ENCODE data around the gene EPC1.

DNA sequence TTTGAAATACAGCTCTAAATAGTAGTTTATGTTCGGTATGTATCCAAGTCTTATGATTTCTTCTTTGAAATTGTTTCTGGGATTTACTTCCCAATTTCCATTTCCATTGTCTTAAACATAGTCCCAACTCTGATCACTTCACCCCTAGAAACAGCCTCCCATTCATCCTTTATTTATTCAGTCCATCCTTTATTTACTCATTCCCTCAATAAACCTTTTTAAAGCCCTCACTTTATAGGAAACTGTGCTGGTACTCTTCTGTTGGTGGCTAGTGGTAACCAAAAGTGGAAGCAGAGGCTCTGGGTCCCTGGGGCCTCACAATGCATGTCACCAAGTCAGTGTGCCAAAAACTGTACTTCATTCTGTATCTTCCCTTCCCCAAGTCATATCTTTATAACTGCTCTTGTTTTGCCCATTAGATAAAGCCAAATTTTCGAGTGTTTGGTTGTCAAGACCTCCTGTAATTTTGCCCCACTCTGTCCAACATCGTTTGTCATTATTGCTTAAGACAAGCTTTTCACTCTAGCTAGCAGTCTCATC lies 3.9 kb upstream of the EPC1 start:
- TF ChIP-seq, protein P1, sequence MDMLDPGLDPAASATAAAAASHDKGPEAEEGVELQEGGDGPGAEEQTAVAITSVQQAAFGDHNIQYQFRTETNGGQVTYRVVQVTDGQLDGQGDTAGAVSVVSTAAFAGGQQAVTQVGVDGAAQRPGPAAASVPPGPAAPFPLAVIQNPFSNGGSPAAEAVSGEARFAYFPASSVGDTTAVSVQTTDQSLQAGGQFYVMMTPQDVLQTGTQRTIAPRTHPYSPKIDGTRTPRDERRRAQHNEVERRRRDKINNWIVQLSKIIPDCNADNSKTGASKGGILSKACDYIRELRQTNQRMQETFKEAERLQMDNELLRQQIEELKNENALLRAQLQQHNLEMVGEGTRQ (IDR thresholded peaks at IDR 0.05; ENCODE audit: borderline replicate concordance, low read depth, low read length), result no peak
- TF ChIP-seq, protein P2, sequence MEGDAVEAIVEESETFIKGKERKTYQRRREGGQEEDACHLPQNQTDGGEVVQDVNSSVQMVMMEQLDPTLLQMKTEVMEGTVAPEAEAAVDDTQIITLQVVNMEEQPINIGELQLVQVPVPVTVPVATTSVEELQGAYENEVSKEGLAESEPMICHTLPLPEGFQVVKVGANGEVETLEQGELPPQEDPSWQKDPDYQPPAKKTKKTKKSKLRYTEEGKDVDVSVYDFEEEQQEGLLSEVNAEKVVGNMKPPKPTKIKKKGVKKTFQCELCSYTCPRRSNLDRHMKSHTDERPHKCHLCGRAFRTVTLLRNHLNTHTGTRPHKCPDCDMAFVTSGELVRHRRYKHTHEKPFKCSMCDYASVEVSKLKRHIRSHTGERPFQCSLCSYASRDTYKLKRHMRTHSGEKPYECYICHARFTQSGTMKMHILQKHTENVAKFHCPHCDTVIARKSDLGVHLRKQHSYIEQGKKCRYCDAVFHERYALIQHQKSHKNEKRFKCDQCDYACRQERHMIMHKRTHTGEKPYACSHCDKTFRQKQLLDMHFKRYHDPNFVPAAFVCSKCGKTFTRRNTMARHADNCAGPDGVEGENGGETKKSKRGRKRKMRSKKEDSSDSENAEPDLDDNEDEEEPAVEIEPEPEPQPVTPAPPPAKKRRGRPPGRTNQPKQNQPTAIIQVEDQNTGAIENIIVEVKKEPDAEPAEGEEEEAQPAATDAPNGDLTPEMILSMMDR (IDR thresholded peaks at IDR 0.05), result no peak
- TF ChIP-seq GATA2 (CRISPR knock-in tag; IDR thresholded peaks at IDR 0.05), result no peak
- TF ChIP-seq, protein P3, sequence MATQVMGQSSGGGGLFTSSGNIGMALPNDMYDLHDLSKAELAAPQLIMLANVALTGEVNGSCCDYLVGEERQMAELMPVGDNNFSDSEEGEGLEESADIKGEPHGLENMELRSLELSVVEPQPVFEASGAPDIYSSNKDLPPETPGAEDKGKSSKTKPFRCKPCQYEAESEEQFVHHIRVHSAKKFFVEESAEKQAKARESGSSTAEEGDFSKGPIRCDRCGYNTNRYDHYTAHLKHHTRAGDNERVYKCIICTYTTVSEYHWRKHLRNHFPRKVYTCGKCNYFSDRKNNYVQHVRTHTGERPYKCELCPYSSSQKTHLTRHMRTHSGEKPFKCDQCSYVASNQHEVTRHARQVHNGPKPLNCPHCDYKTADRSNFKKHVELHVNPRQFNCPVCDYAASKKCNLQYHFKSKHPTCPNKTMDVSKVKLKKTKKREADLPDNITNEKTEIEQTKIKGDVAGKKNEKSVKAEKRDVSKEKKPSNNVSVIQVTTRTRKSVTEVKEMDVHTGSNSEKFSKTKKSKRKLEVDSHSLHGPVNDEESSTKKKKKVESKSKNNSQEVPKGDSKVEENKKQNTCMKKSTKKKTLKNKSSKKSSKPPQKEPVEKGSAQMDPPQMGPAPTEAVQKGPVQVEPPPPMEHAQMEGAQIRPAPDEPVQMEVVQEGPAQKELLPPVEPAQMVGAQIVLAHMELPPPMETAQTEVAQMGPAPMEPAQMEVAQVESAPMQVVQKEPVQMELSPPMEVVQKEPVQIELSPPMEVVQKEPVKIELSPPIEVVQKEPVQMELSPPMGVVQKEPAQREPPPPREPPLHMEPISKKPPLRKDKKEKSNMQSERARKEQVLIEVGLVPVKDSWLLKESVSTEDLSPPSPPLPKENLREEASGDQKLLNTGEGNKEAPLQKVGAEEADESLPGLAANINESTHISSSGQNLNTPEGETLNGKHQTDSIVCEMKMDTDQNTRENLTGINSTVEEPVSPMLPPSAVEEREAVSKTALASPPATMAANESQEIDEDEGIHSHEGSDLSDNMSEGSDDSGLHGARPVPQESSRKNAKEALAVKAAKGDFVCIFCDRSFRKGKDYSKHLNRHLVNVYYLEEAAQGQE (IDR thresholded peaks at IDR 0.05; ENCODE audit: low read depth, low read length), result no peak
- TF ChIP-seq, protein P4, sequence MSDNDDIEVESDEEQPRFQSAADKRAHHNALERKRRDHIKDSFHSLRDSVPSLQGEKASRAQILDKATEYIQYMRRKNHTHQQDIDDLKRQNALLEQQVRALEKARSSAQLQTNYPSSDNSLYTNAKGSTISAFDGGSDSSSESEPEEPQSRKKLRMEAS (IDR thresholded peaks at IDR 0.05; ENCODE audit: low read depth), result no peak

Measured in SK-N-SH (cell line).